Neuronal stem cell (in vitro differentiated cells): Measurements from ENCODE around the gene PPARGC1A.
A peak's percentile ranks its signal among the peaks of the same experiment; 100 is the strongest.

Experiments
- DNase-seq: peaks from one replicate; pipeline ENCODE4 v3.0.0-alpha.2; 2013; ENCODE audit warnings: low spot score
- H2AFZ ChIP-seq: one replicate; pipeline ENCODE4 v1.6.1; 2013; ENCODE audit warnings: mild to moderate bottlenecking, low read length, inconsistent platforms
- H2AK5ac ChIP-seq: 2 replicates; pipeline ENCODE4 v1.6.1; 2013; ENCODE audit warnings: low read depth, mild to moderate bottlenecking, inconsistent platforms, low read length, moderate library complexity, mixed read lengths
- H2BK120ac ChIP-seq: 2 replicates; pipeline ENCODE4 v1.6.1; 2013; ENCODE audit warnings: low read depth, mild to moderate bottlenecking, inconsistent platforms, low read length, moderate library complexity, mixed read lengths
- H2BK12ac ChIP-seq: one replicate; pipeline ENCODE4 v1.6.1; 2013; ENCODE audit warnings: low read length, inconsistent platforms
- H2BK15ac ChIP-seq: 2 replicates; pipeline ENCODE4 v1.6.1; 2013; ENCODE audit warnings: mild to moderate bottlenecking, low read length, inconsistent platforms, mixed read lengths
- H2BK5ac ChIP-seq: one replicate; pipeline ENCODE4 v1.6.1; 2013; ENCODE audit warnings: inconsistent platforms, mild to moderate bottlenecking, low read length, moderate library complexity
- H3K14ac ChIP-seq: one replicate; pipeline ENCODE4 v1.6.1; 2013; ENCODE audit warnings: low read length, inconsistent platforms
- H3K18ac ChIP-seq: 2 replicates; pipeline ENCODE4 v1.6.1; 2013; ENCODE audit warnings: low read length, inconsistent platforms
- H3K23ac ChIP-seq: 2 replicates; pipeline ENCODE4 v1.6.1; 2013; ENCODE audit warnings: low read depth, mild to moderate bottlenecking, mixed read lengths, low read length, inconsistent platforms; ENCODE audit not compliant: poor library complexity
- H3K27ac ChIP-seq: replicated peaks from 3 replicates; pipeline ENCODE4 v1.5.1; 2013; ENCODE audit warnings: low read length, inconsistent platforms
- H3K27me3 ChIP-seq, 3 experiments: 2 replicates each; pipeline ENCODE4 v1.6.1; 2013; ENCODE audit warnings: low read length in 3 of 3, mild to moderate bottlenecking in 2 of 3, inconsistent platforms in 1 of 3, low read depth in 1 of 3, mixed read lengths in 1 of 3, moderate library complexity in 1 of 3; ENCODE audit not compliant: control insufficient read depth in 3 of 3, insufficient read depth in 3 of 3
- H3K36me3 ChIP-seq, 2 donors: replicated peaks in 1 of 2; 2 replicates each; pipeline ENCODE4 v1.6.1; 2013; ENCODE audit warnings: low read length in 2 of 2; ENCODE audit not compliant: control insufficient read depth in 2 of 2, insufficient read depth in 2 of 2
- H3K4ac ChIP-seq: 2 replicates; pipeline ENCODE4 v1.6.1; 2013; ENCODE audit warnings: inconsistent platforms, mild to moderate bottlenecking, low read length, moderate library complexity
- H3K4me1 ChIP-seq, 2 donors: 1 replicate in 1 of 2; 2 replicates in 1 of 2; pipeline ENCODE4 v1.6.1; 2013; ENCODE audit warnings: low read length in 2 of 2, low read depth in 1 of 2; ENCODE audit not compliant: control insufficient read depth in 2 of 2, insufficient read depth in 1 of 2
- H3K4me2 ChIP-seq: one replicate; pipeline ENCODE4 v1.6.1; 2013; ENCODE audit warnings: mild to moderate bottlenecking, low read length, inconsistent platforms; ENCODE audit not compliant: insufficient read depth, poor library complexity, severe bottlenecking
- H3K4me3 ChIP-seq, 2 donors: 2 replicates each; pipeline ENCODE4 v1.5.1; 2013; ENCODE audit warnings: low read length in 2 of 2, mild to moderate bottlenecking in 2 of 2, inconsistent platforms in 1 of 2, moderate library complexity in 1 of 2
- H3K79me1 ChIP-seq: one replicate; pipeline ENCODE4 v1.6.1; 2013; ENCODE audit warnings: low read depth, mild to moderate bottlenecking, inconsistent platforms, low read length, moderate library complexity
- H3K9ac ChIP-seq: one replicate; pipeline ENCODE4 v1.6.1; 2013; ENCODE audit warnings: mild to moderate bottlenecking, low read depth, low read length, inconsistent platforms; ENCODE audit not compliant: poor library complexity
- H3K9me3 ChIP-seq, 2 donors: replicated peaks in 1 of 2; 2 replicates each; pipeline versions ENCODE3 to v1.6.1; 2013; ENCODE audit warnings: low read length in 2 of 2, mild to moderate bottlenecking in 2 of 2, inconsistent platforms in 1 of 2, low read depth in 1 of 2, mixed read lengths in 1 of 2, moderate library complexity in 1 of 2; ENCODE audit not compliant: control insufficient read depth in 2 of 2, insufficient read depth in 1 of 2
- H4K8ac ChIP-seq: one replicate; pipeline ENCODE4 v1.6.1; 2013; ENCODE audit warnings: low read depth, mild to moderate bottlenecking, inconsistent platforms, low read length, moderate library complexity
- H4K91ac ChIP-seq: one replicate; pipeline ENCODE4 v1.6.1; 2013; ENCODE audit warnings: low read length, low read depth, mild to moderate bottlenecking, inconsistent platforms; ENCODE audit not compliant: poor library complexity
- whole genome bisulfite sequencing, 2 donors: extraction: QIAGEN DNeasy Blood & Tissue Kit; methylation state at CpG; one replicate each; pipeline ENCODE4 v1.1.7; 2013; ENCODE audit warnings: missing lambda C conversion rate in 2 of 2, mixed read lengths in 1 of 2; ENCODE audit not compliant: insufficient read length in 2 of 2, insufficient replicate concordance in 1 of 2; ENCODE audit errors: extremely low coverage in 2 of 2; 5-methylcytosine and 5-hydroxymethylcytosine counted together

The PPARGC1A gene

GRCh38 chr4:23911675-23912455 lies 22.0 kb upstream of the PPARGC1A start:
- Histone ChIP-seq H3K4me1 (no peaks in the 10 kb centered on the region), H4K91ac (no peak overlapping the region), H3K4ac (no peak overlapping the region), H2AK5ac (no peak overlapping the region), H2BK120ac (no peak overlapping the region), H3K79me1 (no peaks in the 10 kb centered on the region), H2BK15ac (no peak overlapping the region), H2BK5ac (no peak overlapping the region), H3K36me3 (no peaks in the 10 kb centered on the region), H3K27me3 (no peaks in the 10 kb centered on the region), H4K8ac (no peak overlapping the region), H3K14ac (no peak overlapping the region), H2BK12ac (no peak overlapping the region), H3K27ac (no peak overlapping the region), H3K4me2 (no peak overlapping the region), H3K18ac (no peak overlapping the region), H3K4me3 (no peak overlapping the region), H3K23ac (no peak overlapping the region), H3K9ac (no peak overlapping the region), H3K9me3 (no peaks in the 10 kb centered on the region), H2AFZ (no peak overlapping the region)
- no peak for DNase-seq
- WGBS, 2 donors: no CpG with 5 or more reads among the region's 2 CpGs

DNA sequence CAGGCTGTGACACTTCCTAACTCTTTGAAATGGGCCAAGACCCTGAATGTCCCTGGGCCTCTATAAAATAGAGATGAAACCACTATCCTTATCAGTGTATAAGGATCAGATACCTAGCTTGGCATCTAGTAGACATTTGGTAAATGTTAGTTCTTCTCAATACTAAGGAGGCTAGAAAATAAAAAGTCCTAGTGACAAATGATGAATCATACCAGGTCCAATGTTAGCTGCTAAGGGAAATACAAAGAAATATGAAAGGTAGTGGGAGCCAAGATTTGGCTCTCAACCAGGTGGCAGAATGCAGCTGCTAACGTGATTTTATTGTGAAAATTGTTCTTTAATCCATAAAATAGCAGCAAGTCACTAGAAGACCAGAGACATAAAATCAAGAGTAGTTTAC lies 19.8 kb upstream of the PPARGC1A start:
- H3K23ac ChIP-seq: no peak overlapping the region
- no peak overlapping the region for H2AFZ ChIP-seq
- no peak overlapping the region for H2AK5ac ChIP-seq
- H3K18ac ChIP-seq: no peak overlapping the region
- no peak overlapping the region for H3K14ac ChIP-seq
- DNase-seq: no peak
- no CpG with 5 or more reads among the region's 1 CpG for WGBS, 2 donors
- H3K27me3 ChIP-seq: no peaks in the 10 kb centered on the region
- H3K4me1 ChIP-seq: peaks cover 0 to 2% of the 10 kb centered on the region in 2 donors
- H3K9ac ChIP-seq: no peak overlapping the region
- H4K8ac ChIP-seq: no peak overlapping the region
- H3K4me3 ChIP-seq: no peak overlapping the region
- H2BK5ac ChIP-seq: no peak overlapping the region
- H4K91ac ChIP-seq: no peak overlapping the region
- H2BK15ac ChIP-seq: no peak overlapping the region
- H2BK12ac ChIP-seq: no peak overlapping the region
- H3K79me1 ChIP-seq: no peaks in the 10 kb centered on the region
- H3K36me3 ChIP-seq: no peaks in the 10 kb centered on the region
- no peak overlapping the region for H3K4me2 ChIP-seq
- no peak overlapping the region for H2BK120ac ChIP-seq
- H3K27ac ChIP-seq: no peak overlapping the region
- H3K4ac ChIP-seq: no peak overlapping the region
- H3K9me3 ChIP-seq: no peaks in the 10 kb centered on the region

DNA sequence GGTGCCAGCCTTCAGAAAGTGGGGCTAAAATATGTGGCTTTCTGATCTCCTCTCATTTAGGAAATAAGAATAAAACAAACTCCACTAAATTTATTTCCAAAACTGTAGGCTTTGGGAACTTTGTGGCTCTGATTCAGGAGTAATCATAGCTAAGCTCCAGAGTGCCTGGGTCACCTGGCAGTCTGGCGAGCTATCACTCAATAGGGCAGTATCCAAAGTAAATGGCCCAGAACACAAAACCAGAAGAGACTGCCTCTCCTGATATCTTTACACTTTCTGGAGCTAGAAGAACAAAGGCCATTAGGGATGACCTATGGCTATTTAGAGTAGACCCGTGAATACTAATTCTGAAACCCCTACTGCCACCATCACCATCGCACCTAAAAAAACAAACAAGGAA lies 17.0 kb upstream of the PPARGC1A start:
- H3K36me3 ChIP-seq: no peaks in the 10 kb centered on the region
- H2BK15ac ChIP-seq: no peak overlapping the region
- H3K14ac ChIP-seq: no peak overlapping the region
- no peaks in the 10 kb centered on the region for H3K9me3 ChIP-seq
- WGBS, 2 donors: no CpG with 5 or more reads among the region's 3 CpGs
- no peak overlapping the region for H4K91ac ChIP-seq
- H3K4ac ChIP-seq: no peak overlapping the region
- H2BK12ac ChIP-seq: no peak overlapping the region
- H4K8ac ChIP-seq: no peak overlapping the region
- H3K79me1 ChIP-seq: no peaks in the 10 kb centered on the region
- H2AK5ac ChIP-seq: no peak overlapping the region
- no peak overlapping the region for H3K4me2 ChIP-seq
- H3K18ac ChIP-seq: no peak overlapping the region
- no peak overlapping the region for H3K23ac ChIP-seq
- no peak overlapping the region for H2BK120ac ChIP-seq
- H3K9ac ChIP-seq: no peak overlapping the region
- H3K4me1 ChIP-seq: peaks cover 0 to 2% of the 10 kb centered on the region in 2 donors
- H2AFZ ChIP-seq: no peak overlapping the region
- H3K27me3 ChIP-seq: no peaks in the 10 kb centered on the region
- DNase-seq: no peak
- no peak overlapping the region for H3K4me3 ChIP-seq
- no peak overlapping the region for H3K27ac ChIP-seq
- H2BK5ac ChIP-seq: no peak overlapping the region

GRCh38 chr4:23904639-23905071 lies 14.8 kb upstream of the PPARGC1A start:
- H3K9ac ChIP-seq: no peak overlapping the region
- no peak overlapping the region for H3K4ac ChIP-seq
- peak overlapping the region; percentile 50 for H2AFZ ChIP-seq
- no peak overlapping the region for H3K23ac ChIP-seq
- H2BK15ac ChIP-seq: no peak overlapping the region
- no peak overlapping the region for H4K91ac ChIP-seq
- no peak overlapping the region for H2BK120ac ChIP-seq
- no peak overlapping the region for H2BK12ac ChIP-seq
- no CpG with 5 or more reads among the region's 5 CpGs for WGBS, 2 donors
- no peak overlapping the region for H3K14ac ChIP-seq
- H3K4me2 ChIP-seq: no peak overlapping the region
- peaks cover 0 to 2% of the 10 kb centered on the region in 2 donors for H3K4me1 ChIP-seq
- no peak for DNase-seq
- H2BK5ac ChIP-seq: no peak overlapping the region
- no peak overlapping the region for H3K18ac ChIP-seq
- no peaks in the 10 kb centered on the region for H3K36me3 ChIP-seq
- H2AK5ac ChIP-seq: no peak overlapping the region
- no peak overlapping the region for H3K4me3 ChIP-seq
- H4K8ac ChIP-seq: no peak overlapping the region
- no peak overlapping the region for H3K27ac ChIP-seq
- H3K9me3 ChIP-seq: no peaks in the 10 kb centered on the region
- H3K27me3 ChIP-seq: no peaks in the 10 kb centered on the region
- H3K79me1 ChIP-seq: no peaks in the 10 kb centered on the region
